Renal cortical epithelial cell (primary cell): ENCODE data around the gene DBNL. TPM values are rescaled to one million over a fixed set of nuclear protein-coding genes. Genes with fewer than 3 reads are reported as not detected.

ENCODE experiments used
- DNase-seq: peaks from one replicate; pipeline ENCODE4 v3.0.0-alpha.2; 2011; ENCODE audit warnings: low read depth
- total RNA-seq: library from RNA; depleted of rRNA; stranded (reverse); fragments of >200 nt; gene quantifications from 2 replicates; pipeline ENCODE4 v1.2.3, GENCODE V29; 2014

The DBNL gene
- total RNA-seq, 1 donor from 2014 or later = 158 TPM

DNA sequence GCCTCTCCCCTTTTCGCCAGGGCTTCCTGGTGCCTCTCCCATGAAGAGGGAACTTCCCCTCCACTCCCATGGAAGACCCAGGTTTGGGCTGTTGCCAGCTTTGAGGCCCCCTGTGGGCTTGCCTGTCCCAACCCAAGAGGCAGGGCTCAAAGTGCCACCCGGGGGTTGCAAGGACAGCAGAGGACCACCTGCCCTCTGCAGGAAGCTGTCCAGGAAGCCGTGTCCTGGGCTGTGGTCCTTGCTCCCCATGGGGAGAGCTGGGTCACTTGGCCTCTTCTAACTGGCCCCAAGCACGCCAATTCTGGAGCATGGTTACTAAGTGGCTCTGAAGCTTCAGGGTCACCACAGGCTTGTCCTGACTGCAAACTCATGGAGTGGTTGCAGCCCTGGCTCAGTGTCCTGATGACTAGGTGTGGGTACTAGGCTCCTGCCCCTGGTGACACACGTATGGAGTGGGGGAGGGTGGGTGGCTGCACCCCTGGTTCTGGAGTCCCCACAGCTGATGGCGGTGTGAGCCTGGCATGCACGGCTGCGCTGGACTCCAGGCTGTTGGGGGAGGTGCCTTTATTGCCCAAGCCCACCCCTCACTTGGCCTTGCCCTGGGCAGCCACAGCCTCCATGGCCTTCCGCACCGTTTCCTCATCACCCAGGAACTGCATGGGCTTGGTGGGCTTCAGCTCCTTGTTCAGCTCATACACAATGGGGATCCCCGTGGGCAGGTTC is 17.8 kb downstream of the DBNL start:
- DNase-seq = no peak

DNA sequence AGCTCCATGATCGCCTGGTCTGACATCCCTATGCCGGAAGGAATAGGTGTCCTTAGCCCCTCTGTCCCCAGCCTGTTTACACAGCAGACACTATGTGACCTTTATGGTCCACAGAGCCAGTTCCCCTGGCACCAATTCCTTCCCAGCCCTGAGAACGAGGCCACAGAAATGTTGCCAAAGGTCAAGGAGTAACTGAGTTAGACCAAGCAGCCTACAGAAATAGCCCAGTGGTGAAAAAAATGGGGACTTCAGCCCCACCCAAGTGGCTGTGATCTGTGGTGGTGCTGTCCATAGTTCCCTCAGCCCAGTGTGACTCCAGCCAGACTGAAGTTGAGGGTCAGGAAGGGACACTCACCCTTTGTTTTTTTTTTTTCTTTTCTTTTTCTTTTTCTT is 18.4 kb downstream of the DBNL start:
- DNase-seq = no peak

DNA sequence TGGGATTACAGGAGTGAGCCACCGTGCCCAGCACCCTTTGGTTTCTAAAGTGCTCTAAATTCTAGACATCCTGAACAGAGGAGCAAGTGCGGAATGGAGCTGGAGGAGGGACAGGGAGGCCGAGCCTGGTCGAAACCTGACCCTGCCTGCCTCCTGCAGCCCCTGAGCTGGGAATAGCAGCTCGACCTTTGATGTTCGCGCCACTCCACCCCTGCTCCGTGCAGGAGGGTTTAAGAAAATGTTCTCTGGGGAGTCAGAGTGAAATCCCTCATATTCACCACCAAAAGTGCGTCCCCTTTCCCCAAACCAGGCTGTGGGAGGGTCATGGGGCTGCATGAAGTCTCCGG is 19.0 kb downstream of the DBNL start:
- DNase-seq = no peak

DNA sequence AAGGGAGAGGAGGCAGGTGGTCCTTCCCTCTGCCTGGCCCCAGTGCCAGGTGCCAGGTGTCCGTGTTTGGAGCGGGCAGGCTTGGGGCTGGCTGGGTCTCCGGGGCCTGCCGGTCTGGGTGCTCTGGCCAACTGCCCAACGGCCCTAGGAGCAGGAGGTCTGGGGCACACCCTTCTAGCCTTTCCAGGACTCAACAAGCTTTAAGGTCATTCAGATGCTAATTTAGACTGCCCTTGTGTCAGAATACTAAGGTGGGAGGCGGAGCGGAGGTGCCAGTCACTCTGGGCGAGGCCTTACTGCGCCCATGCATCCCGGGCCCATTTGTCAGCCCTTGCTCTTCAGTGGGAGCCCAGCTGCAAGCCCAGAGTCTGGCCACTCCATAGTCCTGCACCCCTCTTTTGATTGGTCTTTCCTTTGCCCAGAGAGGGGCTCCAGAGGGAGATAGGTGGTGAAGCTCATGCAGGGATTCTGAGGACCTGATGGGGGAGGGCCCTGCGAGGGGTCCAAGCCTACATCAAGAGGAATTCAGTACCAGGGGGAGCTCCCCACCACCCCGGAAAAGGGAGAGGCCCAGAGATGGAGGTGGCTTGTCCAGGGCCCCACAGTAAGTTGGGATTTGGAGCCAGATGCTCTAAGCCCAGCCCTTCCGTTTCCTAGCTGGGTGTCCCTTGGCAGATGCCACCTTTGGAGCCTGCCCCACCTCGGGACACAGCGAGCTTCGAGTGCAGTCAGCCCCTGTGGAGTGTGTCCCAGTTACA is 19.6 kb downstream of the DBNL start:
- DNase-seq = no peak

GRCh38 chr7:44064791-44065430 is 20.4 kb downstream of the DBNL start:
- no peak for DNase-seq

- DNase-seq = no peak
Observed at GRCh38 chr7:44065431-44066110, 21.1 kb downstream of the DBNL start, which contains the start of gene PGAM2. Gene PGAM2 (minus strand): TSS chr7:44065567. CDS start chr7:44065529, 38 bp downstream.

GRCh38 chr7:44066111-44066460 is 21.6 kb downstream of the DBNL start:
- DNase-seq = no peak

DNA sequence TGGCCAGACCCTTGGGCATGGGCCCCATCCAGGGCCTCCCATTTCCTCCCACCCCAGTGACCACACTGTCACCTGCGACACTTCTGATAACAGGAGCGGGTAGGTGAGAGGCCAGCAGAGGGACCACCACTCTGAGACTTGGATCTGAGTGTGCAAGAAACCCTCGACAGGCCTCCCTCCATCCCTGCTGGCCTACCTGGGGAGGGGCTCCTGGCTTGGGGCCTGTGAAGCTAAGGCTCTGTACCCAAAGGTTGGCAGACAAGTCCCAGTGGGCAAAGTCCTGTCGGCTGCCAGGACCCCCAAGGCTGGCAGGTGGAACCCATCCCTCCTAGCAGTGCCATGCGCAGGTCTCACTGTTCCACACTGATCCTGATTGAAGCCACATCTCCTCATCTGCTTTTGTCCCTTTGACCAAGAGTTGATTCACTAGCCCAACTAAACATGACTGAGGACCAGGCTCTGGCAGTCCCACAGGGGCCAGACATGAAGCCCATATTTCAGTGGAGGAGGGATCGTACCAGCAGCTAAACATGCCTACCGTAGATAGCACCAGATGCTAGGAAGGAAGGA is 22.1 kb downstream of the DBNL start:
- no peak for DNase-seq

GRCh38 chr7:44067064-44067951 is 22.8 kb downstream of the DBNL start:
- no peak for DNase-seq

- DNase-seq = no peak
Observed at GRCh38 chr7:44068054-44068453, 23.6 kb downstream of the DBNL start.

DNA sequence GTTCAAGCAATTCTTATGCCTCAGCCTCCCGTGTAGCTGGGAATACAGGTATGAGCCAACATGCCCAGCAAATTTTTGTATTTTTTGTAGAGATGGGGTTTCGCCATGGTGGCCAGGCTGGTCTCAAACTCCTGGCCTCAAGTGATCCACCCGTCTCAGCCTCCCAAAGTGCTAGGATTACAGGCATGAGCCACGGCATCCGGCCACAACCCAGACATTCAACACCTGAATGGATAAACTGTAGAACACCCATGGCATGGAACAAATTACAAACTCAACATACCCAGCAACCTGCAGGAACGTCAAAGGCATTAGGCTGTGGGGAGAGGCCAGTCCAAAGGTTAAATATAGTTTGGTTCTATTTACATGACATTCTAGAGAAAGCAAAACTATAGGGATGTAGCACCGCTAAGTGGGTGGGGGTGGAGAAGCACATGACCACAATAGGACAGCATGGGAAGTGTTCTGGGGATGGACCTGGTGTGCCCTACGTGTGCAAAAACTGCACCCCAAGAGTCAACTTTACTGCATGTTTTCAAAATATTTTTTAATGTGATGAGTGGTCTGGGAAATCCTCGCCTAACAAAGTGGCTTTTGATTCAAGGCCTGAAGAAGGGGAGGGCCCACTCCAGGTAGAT is 27.3 kb downstream of the DBNL start:
- DNase-seq = no peak

GRCh38 chr7:44072364-44073231 is 28.1 kb downstream of the DBNL start:
- DNase-seq = peak; percentile 83

- peak; percentile 41 for DNase-seq
Observed at GRCh38 chr7:44073664-44074348, 29.3 kb downstream of the DBNL start.

GRCh38 chr7:44074349-44074695 is 29.8 kb downstream of the DBNL start:
- DNase-seq = no peak

DNA sequence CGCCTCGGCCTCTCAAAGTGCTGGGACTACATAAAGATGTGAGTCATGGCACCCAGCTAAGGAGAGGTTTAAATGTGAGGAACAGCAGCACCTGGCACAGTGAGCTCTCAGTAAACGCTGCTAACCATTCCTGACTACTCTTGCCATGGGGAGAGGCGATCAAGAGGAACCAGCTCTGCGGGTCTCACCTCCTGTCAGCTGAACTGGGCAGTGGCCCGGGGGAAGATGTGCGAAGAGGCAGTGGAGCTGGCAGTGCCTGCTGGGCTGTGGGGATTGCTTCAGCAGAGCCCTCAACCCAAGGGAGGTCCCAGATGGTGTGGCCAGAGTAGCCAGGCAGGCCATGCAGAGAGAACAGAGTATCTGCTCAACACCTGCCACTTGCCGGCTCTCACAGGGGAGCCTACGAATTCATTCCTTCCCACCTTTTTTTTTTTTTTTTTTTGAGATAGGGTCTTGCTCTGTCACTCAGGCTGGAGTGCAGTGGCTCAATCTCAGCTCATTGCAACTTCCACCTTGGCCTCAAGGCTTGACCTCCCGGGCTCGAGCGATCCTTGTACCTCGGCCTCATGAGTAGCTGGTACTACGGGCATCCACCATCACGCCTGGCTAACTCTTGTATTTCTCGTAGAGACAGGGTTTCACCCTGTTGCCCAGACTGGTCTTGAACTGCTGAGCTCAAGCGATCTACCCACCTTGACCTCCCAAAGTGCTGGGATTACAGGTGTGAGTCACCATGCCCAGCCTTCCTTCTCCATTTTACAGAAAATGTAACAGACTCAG is 31.0 kb downstream of the DBNL start:
- peak; percentile 57 for DNase-seq

GRCh38 chr7:44076101-44076895 is 31.8 kb downstream of the DBNL start:
- peak; percentile 30 for DNase-seq

DNA sequence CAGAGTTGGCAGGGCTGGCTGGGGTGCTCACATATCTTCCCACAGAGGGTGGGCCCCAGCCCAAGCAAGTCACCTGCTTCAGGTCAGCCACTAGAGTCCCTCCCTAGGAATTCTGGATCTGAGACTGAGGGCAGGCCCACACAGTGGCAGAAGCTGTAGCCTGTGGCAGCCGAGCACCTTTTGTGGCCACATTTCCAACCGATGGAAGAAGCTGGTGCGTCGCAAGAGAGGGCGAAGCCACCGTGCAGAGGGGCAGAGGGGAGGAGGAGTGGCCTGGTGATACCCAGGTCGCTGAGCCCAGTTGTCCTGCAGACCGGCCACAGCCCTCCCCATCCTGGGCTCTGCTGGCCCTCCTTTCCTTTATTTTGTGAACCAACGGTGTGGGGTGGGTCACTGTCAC is 32.6 kb downstream of the DBNL start:
- DNase-seq = no peak
